NB4 (cell line): ENCODE measurements around the gene PTGS2.

Experiments
- DNase-seq: peaks from one replicate; pipeline ENCODE4 v3.0.0; 2010; ENCODE audit warnings: low read depth
- H3K4me3 ChIP-seq: one replicate; pipeline ENCODE4 v1.5.1; 2011; ENCODE audit warnings: mild to moderate bottlenecking, low read depth, low read length, moderate library complexity
- CTCF ChIP-seq: IDR thresholded peaks from one replicate; pipeline ENCODE4 v1.5.1; 2012; ENCODE audit warnings: low read depth, low read length
- MAX ChIP-seq: IDR thresholded peaks from 2 replicates; pipeline ENCODE4 v1.6.1; 2011; ENCODE audit warnings: low read depth, low read length
- MYC ChIP-seq: IDR thresholded peaks from 2 replicates; pipeline ENCODE4 v1.6.1; 2011; ENCODE audit warnings: low read depth, low read length
- POLR2A ChIP-seq: IDR thresholded peaks from 2 replicates; pipeline ENCODE4 v1.6.1; 2011; ENCODE audit warnings: mild to moderate bottlenecking; ENCODE audit not compliant: insufficient read length; ENCODE audit errors: extremely low read depth

The PTGS2 gene

GRCh38 chr1:186623551-186623950, 56.7 kb downstream of the PTGS2 start:
- DNase-seq = peak; percentile 37
- H3K4me3 ChIP-seq = no peak overlapping the region
- TF ChIP-seq POLR2A (no peak), CTCF (no peak), MYC (no peak), MAX (no peak)
